MCF 10A (cell line): ENCODE data around the gene PMM1. TPM values are rescaled to one million over a fixed set of nuclear protein-coding genes. Genes with fewer than 3 reads are reported as not detected.

ENCODE experiments used
- BruUV-seq: library from RNA; stranded (reverse); fragments of 400-500 nt; replicated peaks from 2 replicates; lab custom pipeline; 2021; lab: Mats Ljungman, UMichigan
- CTCF ChIA-PET: fragments of 300-600 bp; sonication (Branson Sonifier 250); formaldehyde crosslinking; extraction: SDS; loops from one replicate; lab custom pipeline; 2021; ENCODE audit warnings: antibody characterized with exemption, inconsistent platforms; lab: Yijun Ruan, JAX
- POLR2A ChIA-PET: fragments of 300-600, 350-650 bp; sonication (Branson Sonifier 250); formaldehyde crosslinking; extraction: SDS; loops from one replicate; lab custom pipeline; 2020; ENCODE audit warnings: antibody characterized with exemption, inconsistent platforms; lab: Yijun Ruan, JAX
- DNase-seq: peaks from one replicate; pipeline ENCODE4 v3.0.0-alpha.2; 2018; ENCODE audit not compliant: unreplicated experiment
- H3K27ac Mint-ChIP-seq: one replicate; pipeline ENCODE4 v1.8.0; 2022; ENCODE audit warnings: mild to moderate bottlenecking, low read depth, mixed read lengths; ENCODE audit not compliant: unreplicated experiment
- H3K27me3 Mint-ChIP-seq: one replicate; pipeline ENCODE4 v1.8.0; 2022; ENCODE audit warnings: mixed read lengths; ENCODE audit not compliant: insufficient read depth, unreplicated experiment
- H3K36me3 Mint-ChIP-seq: one replicate; pipeline ENCODE4 v1.8.0; 2022; ENCODE audit warnings: mild to moderate bottlenecking, moderate library complexity, mixed read lengths; ENCODE audit not compliant: insufficient read depth, unreplicated experiment
- H3K4me1 Mint-ChIP-seq: one replicate; pipeline ENCODE4 v1.8.0; 2022; ENCODE audit warnings: mixed read lengths; ENCODE audit not compliant: insufficient read depth, unreplicated experiment
- H3K4me3 Mint-ChIP-seq: one replicate; pipeline ENCODE4 v1.8.0; 2022; ENCODE audit warnings: mild to moderate bottlenecking, moderate library complexity, mixed read lengths; ENCODE audit not compliant: unreplicated experiment
- H3K9me3 Mint-ChIP-seq: one replicate; pipeline ENCODE4 v1.8.0; 2022; ENCODE audit warnings: mixed read lengths; ENCODE audit not compliant: unreplicated experiment
- CTCF ChIP-seq: fragments of 200-600 bp; IDR thresholded peaks from one replicate; pipeline ENCODE4 v1.8.0; 2022; ENCODE audit warnings: antibody characterized with exemption, mild to moderate bottlenecking; ENCODE audit not compliant: unreplicated experiment
- intact Hi-C: fragments of 100-400 bp; cut with micrococcal nuclease; formaldehyde crosslinking; loops from 2 replicates; pipeline ENCODE4 v1.14.1; 2022
- total RNA-seq: library from RNA; stranded (reverse); gene quantifications from 2 replicates; pipeline ENCODE4 v1.2.3, GENCODE V29; 2022

PMM1 gene
- total RNA-seq, 1 experiment from 2014 or later, result 29.9 TPM

- no peak overlapping the region for H3K4me3 Mint-ChIP-seq
- TF ChIP-seq CTCF, result no peak
- ChIA-PET POLR2A (no interaction called here), CTCF (no interaction called here)
- peaks cover 4% of the 10 kb centered on the region for H3K36me3 Mint-ChIP-seq
- H3K4me1 Mint-ChIP-seq, result no peaks in the 10 kb centered on the region
- H3K27ac Mint-ChIP-seq, result no peak overlapping the region
- H3K9me3 Mint-ChIP-seq, result peaks cover 8% of the 10 kb centered on the region
- H3K27me3 Mint-ChIP-seq, result no peaks in the 10 kb centered on the region
- DNase-seq, result no peak
- intact Hi-C loops, result no loop called here
- no TSS peak for BruUV-seq
These were observed 17.9 kb downstream of the PMM1 start for GRCh38 chr22:41571786-41572185.

- Mint-ChIP-seq H3K4me3 (no peak overlapping the region), H3K4me1 (no peaks in the 10 kb centered on the region), H3K27ac (no peak overlapping the region), H3K9me3 (peaks cover 8% of the 10 kb centered on the region), H3K36me3 (no peaks in the 10 kb centered on the region), H3K27me3 (no peaks in the 10 kb centered on the region)
- DNase-seq, result no peak
- POLR2A ChIA-PET, result interaction anchor here (4.2 kb wide), 1 partner anchor 19 kb away, joined by 29 read pairs; the partner anchor contains the start of gene PMM1
- intact Hi-C loops, result no loop called here
- CTCF ChIA-PET, result interaction anchor here (0.5 to 0.6 kb wide), 3 partner anchors 32 to 56 kb away, joined by 3 to 6 read pairs (median 3); no protein-coding TSS in a partner anchor
- TF ChIP-seq CTCF, result no peak
- BruUV-seq, result no TSS peak
These were observed 19.4 kb downstream of the PMM1 start for GRCh38 chr22:41570221-41570620.

- TF ChIP-seq CTCF, result no peak
- no peaks in the 10 kb centered on the region for H3K27me3 Mint-ChIP-seq
- H3K9me3 Mint-ChIP-seq, result peaks cover 8% of the 10 kb centered on the region
- H3K4me1 Mint-ChIP-seq, result no peaks in the 10 kb centered on the region
- no peak overlapping the region for H3K4me3 Mint-ChIP-seq
- no peaks in the 10 kb centered on the region for H3K36me3 Mint-ChIP-seq
- ChIA-PET CTCF (interaction anchor here (1.2 kb wide), 1 partner anchor 12 kb away, joined by 3 read pairs; no protein-coding TSS in a partner anchor), POLR2A (interaction anchor here (0.8 to 4.2 kb wide), 2 partner anchors 11 to 20 kb away, joined by 3 to 29 read pairs; partner anchors contain the start of gene PMM1)
- no TSS peak for BruUV-seq
- no peak overlapping the region for H3K27ac Mint-ChIP-seq
- no peak for DNase-seq
- intact Hi-C loops, result no loop called here
These were observed 20.8 kb downstream of the PMM1 start for GRCh38 chr22:41568811-41569210.

- BruUV-seq, result no TSS peak
- POLR2A ChIA-PET, result interaction anchor here (4.2 kb wide), 1 partner anchor 22 kb away, joined by 29 read pairs; the partner anchor contains the start of gene PMM1
- DNase-seq, result no peak
- Mint-ChIP-seq H3K27me3 (no peaks in the 10 kb centered on the region), H3K9me3 (peaks cover 5% of the 10 kb centered on the region), H3K4me3 (no peak overlapping the region), H3K4me1 (no peaks in the 10 kb centered on the region), H3K27ac (no peak overlapping the region), H3K36me3 (no peaks in the 10 kb centered on the region)
- TF ChIP-seq CTCF, result no peak
- CTCF ChIA-PET, result interaction anchor here (0.6 to 1.2 kb wide), 3 partner anchors 14 to 524 kb away, joined by 3 read pairs; no protein-coding TSS in a partner anchor
- intact Hi-C loops, result no loop called here
These were observed 22.2 kb downstream of the PMM1 start for GRCh38 chr22:41567512-41567768.
